ENCODE results near the gene CDC42. TPM values are rescaled to one million over a fixed set of nuclear protein-coding genes. Genes with fewer than 3 reads are reported as not detected.

CDC42 gene
- total and polyA plus RNA-seq, 7 donors = 71.6 to 135 (median 119) TPM

GRCh38 chr1:22131062-22131461 lies 78.6 kb downstream of the CDC42 start:
- Histone ChIP-seq H3K27ac (no peak overlapping the region), H3K9me3 (no peaks in the 10 kb centered on the region), H3K27me3 (ENCODE audit: insufficient read depth in 3 of 3, low read length in 2 of 3) (no peaks in the 10 kb centered on the region), H3K36me3 (ENCODE audit: insufficient read depth in 1 of 2, low read depth in 1 of 2) (no peaks in the 10 kb centered on the region), H3K4me1 (peaks cover 26% of the 10 kb centered on the region), H3K4me3 (no peak overlapping the region)
- WGBS, 3 donors = 85 to 95% (median 93%) methylated on average over 4 of the region's 4 CpGs
- TF ChIP-seq CTCF (IDR thresholded peaks at IDR 0.05) = no peak
- no peak for ATAC-seq
- no peak for DNase-seq
- intact Hi-C loops (cut with DNase I) = loop anchor here (5.0 to 10.0 kb wide), 3 partner anchors 144 to 284 kb away; no protein-coding TSS in a partner anchor

- Histone ChIP-seq H3K4me1 (peaks cover 26% of the 10 kb centered on the region), H3K27ac (peak overlapping the region; percentile 83), H3K4me3 (no peak overlapping the region), H3K9me3 (no peaks in the 10 kb centered on the region), H3K36me3 (ENCODE audit: insufficient read depth in 1 of 2, low read depth in 1 of 2) (no peaks in the 10 kb centered on the region), H3K27me3 (ENCODE audit: insufficient read depth in 3 of 3, low read length in 2 of 3) (no peaks in the 10 kb centered on the region)
- DNase-seq = peak; percentile 35 to 67
- 16 to 26% (median 19%) methylated on average over 9 to 10 of the region's 10 CpGs for WGBS, 3 donors
- peak; percentile 35 to 60 (median 47) for ATAC-seq
- intact Hi-C loops (cut with DNase I) = loop anchor here (5.0 to 10.0 kb wide), 3 partner anchors 143 to 283 kb away; no protein-coding TSS in a partner anchor
- TF ChIP-seq CTCF (IDR thresholded peaks at IDR 0.05) = peak; percentile 69
These were observed 79.5 kb downstream of the CDC42 start for GRCh38 chr1:22131875-22132486.

DNA sequence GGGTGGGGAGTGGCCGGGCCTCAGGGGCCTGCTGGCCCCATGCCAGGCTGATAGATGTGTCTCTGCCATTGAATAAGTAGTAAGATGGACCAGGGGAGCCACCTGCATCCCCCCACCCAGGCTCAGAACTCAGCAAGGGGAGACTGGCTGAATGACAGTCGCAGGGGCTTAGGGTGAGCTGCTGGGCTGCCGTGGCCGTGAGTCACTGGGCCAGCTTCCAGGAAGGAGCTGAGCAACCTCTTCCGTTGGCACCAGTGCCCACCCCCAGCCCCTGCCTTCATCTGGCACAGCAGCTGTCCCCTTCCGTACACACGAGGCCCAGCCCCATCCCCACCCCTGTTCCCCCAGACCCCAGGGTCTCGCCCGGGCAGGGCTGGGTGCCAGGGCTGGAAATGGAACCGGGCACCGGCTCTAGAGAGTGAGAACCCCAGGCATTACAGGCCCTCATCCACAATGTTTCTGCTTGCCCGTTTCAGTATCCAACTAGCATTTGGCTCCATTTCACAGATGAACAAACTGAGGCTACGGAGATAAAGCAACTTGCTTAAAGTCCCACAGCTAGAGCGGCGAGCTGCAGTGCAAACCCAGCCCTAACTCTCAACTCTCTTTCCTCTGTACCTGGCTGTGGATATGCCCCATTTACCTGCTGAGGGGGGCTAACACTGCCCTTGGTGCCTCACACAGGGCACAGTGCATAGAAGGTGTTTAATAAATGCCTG lies 80.2 kb downstream of the CDC42 start:
- peak overlapping the region; percentile 83 for H3K27ac ChIP-seq

GRCh38 chr1:22133247-22133930 lies 80.9 kb downstream of the CDC42 start:
- Histone ChIP-seq H3K4me3 (peak overlapping the region; percentile 44), H3K27me3 (ENCODE audit: insufficient read depth in 3 of 3, low read length in 2 of 3) (no peaks in the 10 kb centered on the region), H3K9me3 (no peaks in the 10 kb centered on the region), H3K27ac (peak overlapping the region; percentile 83), H3K4me1 (peaks cover 26% of the 10 kb centered on the region), H3K36me3 (ENCODE audit: insufficient read depth in 1 of 2, low read depth in 1 of 2) (no peaks in the 10 kb centered on the region)
- TF ChIP-seq CTCF (IDR thresholded peaks at IDR 0.05) = no peak
- no peak for DNase-seq
- intact Hi-C loops (cut with DNase I) = loop anchor here (5.0 to 10.0 kb wide), 3 partner anchors 141 to 281 kb away; no protein-coding TSS in a partner anchor
- peak; percentile 38 to 75 (median 62) for ATAC-seq
- WGBS, 3 donors = 17 to 27% (median 25%) methylated on average over 16 of the region's 16 CpGs

More for the DNA sequence above, 80.2 kb downstream of the CDC42 start:
- Histone ChIP-seq H3K9me3 (no peaks in the 10 kb centered on the region), H3K36me3 (ENCODE audit: insufficient read depth in 1 of 2, low read depth in 1 of 2) (no peaks in the 10 kb centered on the region), H3K27me3 (ENCODE audit: insufficient read depth in 3 of 3, low read length in 2 of 3) (no peaks in the 10 kb centered on the region), H3K4me3 (peak overlapping the region; percentile 44), H3K4me1 (peaks cover 26% of the 10 kb centered on the region)
- 31 to 42% (median 36%) methylated on average over 14 to 15 of the region's 15 CpGs for WGBS, 3 donors
- DNase-seq (peak; percentile 78 to 86), ATAC-seq (peak; percentile 86 to 92 (median 89))
- TF ChIP-seq CTCF (IDR thresholded peaks at IDR 0.05) = no peak
- intact Hi-C loops (cut with DNase I) = loop anchor here (5.0 to 10.0 kb wide), 3 partner anchors 142 to 282 kb away; no protein-coding TSS in a partner anchor
